Vagina (tissue), 2 donors: Measurements from ENCODE around the gene BICD2.

Source experiments
- CTCF ChIP-seq, 3 experiments: fragments of 450-650 bp in 2 of 3; fragments of 200-600 bp in 1 of 3; sonication (generic) in 1 of 3; IDR thresholded peaks; one replicate each; pipeline ENCODE4 v1.5.1; 2017 to 2019; ENCODE audit warnings: antibody characterized with exemption in 3 of 3, mild to moderate bottlenecking in 2 of 3, moderate library complexity in 2 of 3
- POLR2A ChIP-seq, 2 donors: fragments of 450-650 bp; IDR thresholded peaks; one replicate each; pipeline ENCODE4 v1.6.1; 2017; ENCODE audit warnings: antibody characterized with exemption in 2 of 2, mild to moderate bottlenecking in 2 of 2, moderate library complexity in 2 of 2
- POLR2AphosphoS5 ChIP-seq, 2 donors: sonication (generic); formaldehyde crosslinking; IDR thresholded peaks; one replicate each; pipeline ENCODE4 v1.9.0; 2017; ENCODE audit warnings: antibody characterized with exemption in 2 of 2, mild to moderate bottlenecking in 2 of 2, low read depth in 1 of 2; ENCODE audit not compliant: insufficient read depth in 1 of 2

GRCh38 chr9:92763721-92764380 lies 782 bp downstream of the BICD2 start:
- no peak for TF ChIP-seq POLR2AphosphoS5 (IDR thresholded peaks at IDR 0.05; ENCODE audit: insufficient read depth in 1 of 2, low read depth in 1 of 2)
- no peak for TF ChIP-seq CTCF (IDR thresholded peaks at IDR 0.05)
- TF ChIP-seq POLR2A (IDR thresholded peaks at IDR 0.05), result no peak
